WI38 (cell line): Measurements from ENCODE around the gene RNF43.
"Not testable (repeated sequence)": the region's sequence is repeated elsewhere in the genome, so short reads cannot be mapped to it uniquely, and the experiment has no call there.

Source experiments
- H3K4me3 ChIP-seq: 2 replicates; pipeline ENCODE4 v1.5.1; 2011; ENCODE audit warnings: low read depth, mild to moderate bottlenecking, control low read depth, low read length
- CTCF ChIP-seq: IDR thresholded peaks from 2 replicates; pipeline ENCODE4 v1.5.1; 2012; ENCODE audit warnings: low read depth, mild to moderate bottlenecking, control low read depth, low read length

RNF43 gene

GRCh38 chr17:58399974-58400373 is 17.4 kb downstream of the RNF43 start:
- H3K4me3 ChIP-seq = no peak overlapping the region
- TF ChIP-seq CTCF = no peak

- no peak for TF ChIP-seq CTCF
- no peak overlapping the region for H3K4me3 ChIP-seq
Observed at GRCh38 chr17:58398574-58399266, 18.6 kb downstream of the RNF43 start.

GRCh38 chr17:58397421-58397820 is 19.9 kb downstream of the RNF43 start:
- not testable (repeated sequence) for H3K4me3 ChIP-seq

- no peak overlapping the region for H3K4me3 ChIP-seq
- no peak for TF ChIP-seq CTCF
Observed at GRCh38 chr17:58396173-58396572, 21.2 kb downstream of the RNF43 start.

GRCh38 chr17:58394534-58395223 is 22.7 kb downstream of the RNF43 start:
- no peak overlapping the region for H3K4me3 ChIP-seq
- no peak for TF ChIP-seq CTCF

GRCh38 chr17:58391302-58391984 is 25.9 kb downstream of the RNF43 start:
- TF ChIP-seq CTCF = no peak
- H3K4me3 ChIP-seq = no peak overlapping the region

- TF ChIP-seq CTCF = no peak
- H3K4me3 ChIP-seq = no peak overlapping the region
Observed at GRCh38 chr17:58390884-58391283, 26.4 kb downstream of the RNF43 start.
